GM18517 (cell line): ENCODE results near the gene EXOC1L.
"Not testable (repeated sequence)": the region's sequence is repeated elsewhere in the genome, so short reads cannot be mapped to it uniquely, and the experiment has no call there.

Experiments
- ATAC-seq: cut with Tn5 transposase; IDR thresholded peaks from one replicate; pipeline ENCODE4 v1.9.1; 2021; ENCODE audit warnings: mild to moderate bottlenecking, moderate library complexity; ENCODE audit not compliant: unreplicated experiment

EXOC1L gene

GRCh38 chr4:55837903-55838302 is 18.3 kb downstream of the EXOC1L start:
- no peak for ATAC-seq

- no peak for ATAC-seq
Observed at GRCh38 chr4:55838356-55838755, 18.8 kb downstream of the EXOC1L start.

- ATAC-seq: no peak
Observed at GRCh38 chr4:55838952-55839351, 19.4 kb downstream of the EXOC1L start.

GRCh38 chr4:55840956-55841355 is 21.4 kb downstream of the EXOC1L start:
- ATAC-seq: no peak

GRCh38 chr4:55841373-55842239 is 22.0 kb downstream of the EXOC1L start:
- not testable (repeated sequence) for ATAC-seq

- ATAC-seq: not testable (repeated sequence)
Observed at GRCh38 chr4:55842312-55842711, 22.7 kb downstream of the EXOC1L start.

- ATAC-seq: no peak
Observed at GRCh38 chr4:55849724-55850123, 30.1 kb downstream of the EXOC1L start.

GRCh38 chr4:55851885-55852284 is 32.3 kb downstream of the EXOC1L start:
- no peak for ATAC-seq

GRCh38 chr4:55853484-55854046 is 34.0 kb downstream of the EXOC1L start, which contains the start of gene EXOC1:
TSS of gene EXOC1 (plus strand) at chr4:55853648. CDS start at chr4:55858324, 4,676 bp downstream.
- ATAC-seq: peak; percentile 96

DNA sequence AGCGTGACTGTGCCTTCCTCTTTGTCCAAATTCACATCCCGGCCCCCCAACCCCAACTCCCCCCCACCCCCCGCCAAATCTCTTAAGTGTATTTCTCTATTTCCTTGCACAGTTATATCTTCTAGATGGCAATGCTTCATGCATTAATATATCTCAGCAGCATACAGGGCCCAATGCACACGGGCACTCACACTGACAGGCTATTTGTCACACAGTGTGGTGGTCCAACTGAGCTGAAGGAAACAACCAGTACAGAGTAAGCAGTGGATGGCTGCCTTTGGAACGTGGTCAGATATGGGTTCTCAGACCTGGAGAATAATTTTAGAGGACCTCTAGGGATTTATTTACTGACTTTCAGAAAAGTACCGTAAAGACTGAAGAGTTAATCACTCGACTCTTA is 34.5 kb downstream of the EXOC1L start:
- ATAC-seq: no peak

- ATAC-seq: no peak
Observed at GRCh38 chr4:55857586-55857985, 38.0 kb downstream of the EXOC1L start.

DNA sequence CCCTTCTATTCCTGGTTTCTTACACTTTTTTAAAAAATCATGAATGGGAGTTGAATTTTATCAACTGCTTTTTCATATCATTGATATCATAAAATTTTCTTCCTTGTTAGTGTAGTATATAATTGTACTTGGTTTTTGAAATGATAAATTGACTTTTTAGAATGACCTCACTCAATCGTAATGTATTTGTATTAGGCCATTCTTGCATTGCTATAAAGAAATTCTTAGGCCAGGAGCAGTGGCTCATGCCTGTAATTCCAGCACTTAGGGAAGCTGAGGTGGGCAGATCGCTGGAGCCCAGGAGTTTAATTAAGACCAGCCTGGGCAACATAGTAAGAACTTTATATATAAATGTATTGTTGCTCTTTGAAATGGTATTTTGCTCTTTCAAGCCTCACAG is 40.1 kb downstream of the EXOC1L start:
- ATAC-seq: no peak

DNA sequence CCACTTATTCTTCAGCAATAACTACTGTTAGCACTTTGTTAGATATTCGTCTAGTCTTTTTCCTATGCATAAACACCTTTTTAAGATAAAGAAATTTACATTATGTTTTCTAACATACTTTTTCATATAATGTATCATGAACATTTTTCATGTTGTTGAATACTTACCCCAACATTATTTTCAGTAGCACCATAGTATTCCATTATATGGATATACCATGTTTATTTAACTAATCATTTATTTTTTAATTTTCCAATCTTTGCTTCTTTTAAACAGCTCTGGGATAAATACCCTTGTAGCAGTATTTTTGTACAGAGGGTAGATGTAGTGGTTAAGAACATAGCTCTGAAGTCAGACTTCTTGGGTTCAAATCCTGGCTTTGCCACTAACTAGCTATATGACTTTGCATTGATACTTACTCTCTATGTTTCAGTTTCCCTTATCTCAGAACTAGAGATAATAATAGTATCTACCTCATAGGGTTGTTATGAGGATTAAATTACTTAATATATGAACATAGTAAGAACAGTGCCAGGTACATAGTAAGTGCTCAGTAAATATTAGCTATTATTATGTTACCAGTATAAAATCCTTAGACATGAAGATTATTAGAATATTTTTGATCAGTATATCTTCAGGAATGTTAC is 45.1 kb downstream of the EXOC1L start:
- ATAC-seq: no peak

DNA sequence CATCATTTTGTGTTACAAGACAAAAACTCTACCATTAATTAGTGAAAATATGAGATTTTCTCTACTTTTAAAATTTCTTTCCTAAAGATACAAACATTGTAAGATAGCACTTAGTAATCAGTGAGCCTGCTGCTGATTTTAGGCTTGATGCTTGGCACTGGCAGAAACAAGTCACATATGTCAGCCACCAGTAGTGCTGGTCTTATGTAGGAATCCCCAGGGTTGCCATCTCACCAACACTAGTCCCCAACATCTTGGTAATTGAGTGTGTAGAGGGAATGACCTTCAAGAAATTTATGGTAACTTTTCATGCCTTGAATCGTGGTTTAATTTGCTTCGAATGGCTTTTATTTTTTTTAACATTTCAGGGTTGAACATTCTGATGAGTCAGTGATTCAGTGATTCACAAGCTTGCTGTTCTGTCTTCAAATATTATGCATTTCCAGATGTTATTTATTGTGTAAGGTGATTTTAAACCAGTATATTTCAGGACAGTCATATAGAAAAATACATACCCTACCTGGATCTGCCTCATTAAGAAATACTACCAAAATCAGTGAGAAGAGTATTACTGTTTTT is 45.7 kb downstream of the EXOC1L start:
- no peak for ATAC-seq

GRCh38 chr4:55866290-55866907 is 46.8 kb downstream of the EXOC1L start:
- ATAC-seq: peak; percentile 68

DNA sequence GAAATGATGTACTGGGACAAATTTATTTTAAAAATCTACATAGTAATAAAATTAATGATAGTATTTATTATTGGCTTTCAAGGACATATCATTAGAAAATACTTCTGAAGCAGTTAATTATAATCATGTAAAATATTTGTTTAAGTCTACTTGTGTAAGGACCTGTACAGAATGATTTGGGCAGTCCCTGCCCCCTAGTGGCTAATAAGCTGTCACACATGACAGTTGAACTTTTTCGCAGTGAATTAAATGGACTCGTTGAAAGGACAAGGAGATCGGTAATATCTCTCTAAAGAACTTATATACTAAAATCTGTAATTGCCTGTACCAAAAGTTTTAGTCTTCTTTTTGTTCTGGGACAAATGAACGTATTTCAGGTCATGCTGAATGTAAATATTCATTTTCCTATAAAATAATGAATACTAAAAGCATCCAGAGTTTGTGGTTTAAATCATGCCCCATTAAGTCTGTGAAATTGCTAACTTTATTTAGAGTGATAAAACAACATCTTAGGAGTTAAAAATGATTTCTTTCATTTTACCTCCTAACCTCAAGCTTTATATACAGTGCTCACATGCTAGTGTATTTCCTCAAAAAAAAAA is 47.5 kb downstream of the EXOC1L start:
- peak; percentile 87 for ATAC-seq

DNA sequence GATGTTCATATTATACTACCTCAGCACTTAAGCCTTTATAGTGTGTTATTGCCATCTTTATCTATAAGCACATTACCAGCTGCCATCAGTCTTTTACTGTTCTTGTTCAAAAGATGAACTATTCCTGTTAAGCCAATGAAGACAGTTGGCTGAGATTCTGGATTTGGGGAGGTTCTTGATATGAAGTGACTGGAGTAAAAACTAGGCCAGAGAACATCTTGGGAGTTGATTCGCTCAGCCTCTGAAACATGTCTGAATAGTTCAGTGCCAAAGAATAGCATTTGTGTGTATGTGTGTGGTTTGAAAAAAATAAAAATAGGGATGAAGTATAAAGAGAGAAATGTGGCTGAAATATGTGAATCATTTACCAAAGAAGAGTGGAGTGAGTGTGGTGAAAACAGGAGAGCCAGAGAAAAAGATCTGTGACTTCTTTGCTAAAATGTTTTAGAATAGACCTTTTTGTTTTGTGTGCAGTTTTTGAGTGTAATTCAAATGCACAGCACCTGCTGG is 49.0 kb downstream of the EXOC1L start:
- no peak for ATAC-seq

DNA sequence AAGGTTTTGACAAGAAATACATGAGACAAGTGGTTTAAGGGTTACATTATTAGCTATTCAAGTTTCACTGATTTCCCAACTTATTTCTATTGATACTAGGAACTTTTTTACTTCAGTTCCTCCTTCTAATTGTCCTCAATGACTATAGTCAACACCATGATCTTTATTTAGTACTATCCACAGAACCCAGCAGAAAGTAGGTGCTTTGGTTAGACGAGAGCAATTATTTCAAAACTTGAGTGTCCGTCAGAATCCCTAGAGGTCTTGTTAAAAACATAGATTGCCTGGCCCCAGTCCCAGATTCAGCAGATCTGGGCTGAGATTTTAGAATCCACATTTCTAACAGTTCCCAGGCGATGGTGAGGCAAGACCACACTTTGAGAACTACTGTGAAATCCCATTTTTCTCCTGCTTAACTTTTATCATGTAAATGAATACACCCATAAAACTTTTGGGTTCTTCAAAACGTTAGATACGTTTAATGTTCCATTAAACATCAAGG is 51.8 kb downstream of the EXOC1L start:
- ATAC-seq: no peak

GRCh38 chr4:55874831-55875230 is 55.2 kb downstream of the EXOC1L start:
- no peak for ATAC-seq

DNA sequence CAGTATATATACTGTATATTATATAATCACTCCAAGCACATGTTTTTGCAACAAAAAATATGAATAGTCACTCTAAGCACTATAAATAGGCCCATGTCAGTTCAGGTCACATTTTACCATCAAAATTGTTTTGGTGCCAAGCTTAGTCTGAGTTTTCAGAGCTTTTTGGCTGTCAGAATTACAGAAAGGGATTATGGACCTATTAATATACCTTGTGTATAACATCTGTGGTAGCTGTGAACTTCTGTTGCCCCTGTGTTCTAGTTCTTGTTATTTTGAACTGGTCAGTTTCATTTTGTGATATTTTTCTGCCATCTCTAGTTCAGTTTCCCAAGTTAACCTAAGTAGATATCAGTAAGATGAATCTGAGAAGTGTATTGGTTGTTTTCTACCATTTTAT is 56.8 kb downstream of the EXOC1L start:
- no peak for ATAC-seq
